Natural killer cell (primary cell): ENCODE measurements around the gene TMEM45A. TPM values are rescaled to one million over a fixed set of nuclear protein-coding genes. Genes with fewer than 3 reads are reported as not detected.

Source experiments
- ATAC-seq, 3 donors: fragments of 150-1000 bp in 2 of 3; fragments of 200-7000 bp in 1 of 3; cut with Tn5 transposase; 1 replicate in 1 of 3; 2 replicates in 2 of 3; pipeline ENCODE4 v1.10.0; 2021; ENCODE audit warnings: mild to moderate bottlenecking in 2 of 3, moderate library complexity in 2 of 3
- DNase-seq, 2 donors: peaks; one replicate each; pipeline versions ENCODE4 v3.0.0 to v3.0.0-alpha.2; 2013 to 2021; ENCODE audit warnings: mixed read lengths in 1 of 2
- H3K27ac ChIP-seq: one replicate; pipeline ENCODE4 v1.5.1; 2013; ENCODE audit warnings: mild to moderate bottlenecking, low read length
- H3K27me3 ChIP-seq: one replicate; pipeline ENCODE4 v1.6.1; 2013; ENCODE audit warnings: low read length; ENCODE audit not compliant: control insufficient read depth, insufficient read depth
- H3K36me3 ChIP-seq: one replicate; pipeline ENCODE4 v1.6.1; 2013; ENCODE audit warnings: low read length; ENCODE audit not compliant: control insufficient read depth, insufficient read depth
- H3K4me1 ChIP-seq: one replicate; pipeline ENCODE4 v1.6.1; 2013; ENCODE audit warnings: low read length; ENCODE audit not compliant: control insufficient read depth, insufficient read depth
- H3K4me3 ChIP-seq: one replicate; pipeline ENCODE4 v1.5.1; 2013; ENCODE audit warnings: low read length
- H3K9me3 ChIP-seq: one replicate; pipeline ENCODE4 v1.6.1; 2013; ENCODE audit warnings: low read length; ENCODE audit not compliant: control insufficient read depth, insufficient read depth
- H3K27ac Mint-ChIP-seq, 2 donors: one replicate each; pipeline ENCODE4 v1.8.0; 2022; ENCODE audit warnings: mild to moderate bottlenecking in 2 of 2, mixed read lengths in 2 of 2, moderate library complexity in 1 of 2
- H3K27me3 Mint-ChIP-seq, 2 donors: one replicate each; pipeline ENCODE4 v1.8.0; 2022; ENCODE audit warnings: low read depth in 2 of 2, mixed read lengths in 2 of 2
- H3K36me3 Mint-ChIP-seq: one replicate; pipeline ENCODE4 v1.8.0; 2022; ENCODE audit warnings: mixed read lengths
- H3K4me1 Mint-ChIP-seq, 2 donors: one replicate each; pipeline ENCODE4 v1.8.0; 2022; ENCODE audit warnings: mixed read lengths in 2 of 2
- H3K4me3 Mint-ChIP-seq: one replicate; pipeline ENCODE4 v1.8.0; 2022; ENCODE audit warnings: mild to moderate bottlenecking, moderate library complexity, mixed read lengths
- H3K9me3 Mint-ChIP-seq, 2 donors: one replicate each; pipeline ENCODE4 v1.8.0; 2022; ENCODE audit warnings: mixed read lengths in 2 of 2
- CTCF ChIP-seq: fragments of 200-600 bp; IDR thresholded peaks from one replicate; pipeline ENCODE4 v1.8.0; 2022; ENCODE audit warnings: antibody characterized with exemption
- WGBS: methylation state at CpG from one replicate; pipeline ENCODE4 v1.1.7; 2013; ENCODE audit warnings: missing lambda C conversion rate; ENCODE audit not compliant: insufficient coverage; 5-methylcytosine and 5-hydroxymethylcytosine counted together
- intact Hi-C: fragments of 100-400 bp; cut with micrococcal nuclease; formaldehyde crosslinking; loops from one replicate; pipeline ENCODE4 v1.14.2; 2022
- total RNA-seq, 4 donors: library from RNA; stranded (reverse); fragments of 120-200 nt in 1 of 4; gene quantifications; one replicate each; pipeline versions ENCODE4 v1.2.3 to v1.2.4, GENCODE V29; 2013 to 2022

The TMEM45A gene
- total RNA-seq, 3 donors from 2014 or later (not counting 1 experiment from before 2014, with no cell fraction given), result 0.23 to 0.49 (median 0.25) TPM

- DNase-seq (peak in 1 of 2 donors; percentile 86), ATAC-seq (peak; percentile 90 to 96 (median 91))
- no peak overlapping the region for H3K27ac Mint-ChIP-seq
- H3K4me3 Mint-ChIP-seq, result no peak overlapping the region
- WGBS, result 49% methylated on average over 5 of the region's 10 CpGs
- H3K27me3 ChIP-seq, result no peaks in the 10 kb centered on the region
- H3K27me3 Mint-ChIP-seq, result no peaks in the 10 kb centered on the region
- intact Hi-C loops, result loop anchor here (1.0 to 5.0 kb wide), 3 partner anchors 274 to 758 kb away; no protein-coding TSS in a partner anchor
- peak; percentile 92 for TF ChIP-seq CTCF
- peaks cover 3% of the 10 kb centered on the region for H3K4me1 ChIP-seq
- H3K27ac ChIP-seq, result no peak overlapping the region
- no peaks in the 10 kb centered on the region for H3K36me3 ChIP-seq
- no peaks in the 10 kb centered on the region for H3K4me1 Mint-ChIP-seq
- H3K36me3 Mint-ChIP-seq, result no peaks in the 10 kb centered on the region
- no peak overlapping the region for H3K4me3 ChIP-seq
- H3K9me3 Mint-ChIP-seq, result no peaks in the 10 kb centered on the region
- no peaks in the 10 kb centered on the region for H3K9me3 ChIP-seq
Observed at GRCh38 chr3:100590114-100590839, 97.9 kb downstream of the TMEM45A start.

DNA sequence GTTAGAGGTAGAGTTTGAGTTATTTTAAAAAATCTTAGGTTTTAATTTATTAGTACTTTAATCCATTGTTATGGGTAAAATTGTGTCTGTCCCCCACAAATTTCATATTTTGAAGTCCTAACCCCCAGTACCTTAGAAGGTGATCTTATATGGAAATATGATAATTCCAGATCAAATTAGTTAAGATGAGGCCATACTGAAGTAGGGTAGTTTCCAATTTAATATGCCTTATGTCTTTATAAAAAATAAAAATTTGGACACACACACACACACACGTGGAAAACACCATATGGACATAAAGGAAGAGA lies 98.4 kb downstream of the TMEM45A start:
- Mint-ChIP-seq H3K27ac (no peak overlapping the region), H3K4me3 (no peak overlapping the region), H3K4me1 (no peaks in the 10 kb centered on the region), H3K27me3 (no peaks in the 10 kb centered on the region), H3K9me3 (no peaks in the 10 kb centered on the region), H3K36me3 (no peaks in the 10 kb centered on the region)
- H3K9me3 ChIP-seq, result no peaks in the 10 kb centered on the region
- H3K27ac ChIP-seq, result no peak overlapping the region
- ATAC-seq (no peak), DNase-seq (no peak)
- H3K36me3 ChIP-seq, result no peaks in the 10 kb centered on the region
- H3K4me1 ChIP-seq, result peaks cover 3% of the 10 kb centered on the region
- H3K27me3 ChIP-seq, result no peaks in the 10 kb centered on the region
- intact Hi-C loops, result loop anchor here (1.0 to 5.0 kb wide), 3 partner anchors 274 to 758 kb away; no protein-coding TSS in a partner anchor
- peak; percentile 47 for TF ChIP-seq CTCF
- no CpG with 5 or more reads among the region's 1 CpG for WGBS
- no peak overlapping the region for H3K4me3 ChIP-seq

- Histone ChIP-seq H3K27me3 (no peaks in the 10 kb centered on the region), H3K4me3 (no peak overlapping the region), H3K9me3 (no peaks in the 10 kb centered on the region), H3K4me1 (peaks cover 3% of the 10 kb centered on the region), H3K27ac (no peak overlapping the region), H3K36me3 (no peaks in the 10 kb centered on the region)
- H3K4me1 Mint-ChIP-seq, result no peaks in the 10 kb centered on the region
- 40% methylated on average over 1 of the region's 3 CpGs for WGBS
- no peaks in the 10 kb centered on the region for H3K36me3 Mint-ChIP-seq
- no peak for TF ChIP-seq CTCF
- no peak for DNase-seq
- H3K4me3 Mint-ChIP-seq, result no peak overlapping the region
- intact Hi-C loops, result loop anchor here (5.0 kb wide), 1 partner anchor 524 kb away; no protein-coding TSS in a partner anchor
- H3K27me3 Mint-ChIP-seq, result no peaks in the 10 kb centered on the region
- ATAC-seq, result no peak
- H3K9me3 Mint-ChIP-seq, result no peaks in the 10 kb centered on the region
- no peak overlapping the region for H3K27ac Mint-ChIP-seq
Observed at GRCh38 chr3:100591411-100591810, 99.0 kb downstream of the TMEM45A start.
